HG02973 (cell line): ENCODE measurements around the gene NOTUM.

Source experiments
- ATAC-seq: cut with Tn5 transposase; IDR thresholded peaks from one replicate; pipeline ENCODE4 v1.9.1; 2021; ENCODE audit warnings: moderate library complexity; ENCODE audit not compliant: unreplicated experiment

Gene NOTUM

DNA sequence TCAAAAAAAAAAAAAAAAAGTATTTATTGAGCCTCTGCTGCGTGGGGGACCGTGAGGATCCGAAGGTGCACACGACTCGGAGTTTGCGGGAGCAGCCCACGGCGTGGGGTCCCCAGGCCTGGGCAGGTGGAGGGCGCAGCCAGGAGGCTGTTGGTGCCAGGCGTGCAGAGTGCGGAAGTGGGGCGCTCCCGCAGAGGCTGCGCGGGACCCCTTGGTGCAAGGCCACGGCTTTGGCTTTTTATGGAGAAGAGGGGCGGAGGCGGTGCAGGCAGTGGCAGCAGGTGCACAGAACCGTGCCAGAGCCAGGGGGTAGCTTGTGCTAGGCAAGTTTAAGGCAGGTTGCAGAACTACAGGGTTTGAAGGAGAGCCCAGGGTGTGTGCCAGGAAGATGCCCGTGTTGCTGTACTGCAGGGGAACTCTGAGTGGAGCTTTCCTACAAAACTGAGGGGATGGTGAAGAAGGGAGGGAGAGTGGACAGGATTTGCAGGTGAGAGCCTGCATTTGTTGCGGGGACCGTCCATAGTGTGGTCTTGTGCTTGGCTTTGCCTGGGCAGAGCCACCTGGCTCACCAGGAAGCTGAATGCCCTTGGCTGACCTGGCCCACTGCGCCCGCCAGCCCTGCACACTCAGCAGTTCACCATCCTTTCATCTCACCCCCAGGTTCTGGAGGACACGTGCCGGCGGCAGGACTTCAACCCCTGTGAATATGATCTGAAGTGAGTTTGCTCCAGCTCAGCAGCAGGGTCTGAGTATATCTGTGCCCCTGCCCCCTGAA, 17.7 kb upstream of the NOTUM start:
- no peak for ATAC-seq

- ATAC-seq: peak; percentile 80
These were observed 16.3 kb upstream of the NOTUM start, which contains the start of gene ASPSCR1 for GRCh38 chr17:81977211-81977808. TSS of gene ASPSCR1 (plus strand) at chr17:81977629. CDS start at chr17:81977647, 18 bp downstream.

GRCh38 chr17:81976332-81977210, 15.6 kb upstream of the NOTUM start:
- peak; percentile 3 for ATAC-seq

DNA sequence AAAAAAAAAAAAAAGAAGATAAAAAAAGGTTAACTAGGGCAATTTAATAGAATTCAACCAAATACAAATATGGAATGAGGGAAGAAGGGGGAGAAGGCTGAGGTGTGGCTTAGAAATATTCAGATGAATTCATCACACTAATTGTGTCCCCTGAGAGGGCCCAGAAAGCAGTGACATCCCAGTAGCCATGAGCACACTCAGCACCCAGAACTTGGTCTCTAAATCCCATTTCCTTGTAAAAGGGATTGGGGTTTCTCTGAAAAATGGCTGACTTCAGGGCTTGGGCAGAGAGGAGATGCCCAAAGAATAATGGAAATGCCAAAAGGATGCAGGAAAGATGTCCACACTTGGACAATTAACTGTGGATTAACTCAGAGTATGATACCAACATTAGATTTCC, 12.4 kb upstream of the NOTUM start:
- no peak for ATAC-seq

- no peak for ATAC-seq
These were observed 8.1 kb upstream of the NOTUM start for GRCh38 chr17:81968850-81969812.

- ATAC-seq: no peak
These were observed 7.4 kb upstream of the NOTUM start for GRCh38 chr17:81968396-81968745.

GRCh38 chr17:81967533-81968395, 6.8 kb upstream of the NOTUM start:
- ATAC-seq: no peak

DNA sequence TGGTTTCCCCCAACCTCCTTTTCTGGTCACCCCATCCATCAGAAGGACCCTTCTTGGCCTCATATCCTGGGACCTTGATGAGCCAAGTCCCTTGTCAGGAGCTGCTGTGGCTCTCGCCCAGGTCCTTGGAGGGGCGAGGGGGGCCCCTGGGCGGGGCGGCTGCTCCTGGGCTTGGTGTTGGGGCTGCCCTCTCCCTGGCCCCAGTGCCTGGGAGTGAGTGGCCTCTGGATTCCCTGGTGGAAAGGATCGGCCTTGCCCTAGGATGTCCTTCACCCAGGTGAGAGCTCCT, 6.2 kb upstream of the NOTUM start:
- no peak for ATAC-seq

DNA sequence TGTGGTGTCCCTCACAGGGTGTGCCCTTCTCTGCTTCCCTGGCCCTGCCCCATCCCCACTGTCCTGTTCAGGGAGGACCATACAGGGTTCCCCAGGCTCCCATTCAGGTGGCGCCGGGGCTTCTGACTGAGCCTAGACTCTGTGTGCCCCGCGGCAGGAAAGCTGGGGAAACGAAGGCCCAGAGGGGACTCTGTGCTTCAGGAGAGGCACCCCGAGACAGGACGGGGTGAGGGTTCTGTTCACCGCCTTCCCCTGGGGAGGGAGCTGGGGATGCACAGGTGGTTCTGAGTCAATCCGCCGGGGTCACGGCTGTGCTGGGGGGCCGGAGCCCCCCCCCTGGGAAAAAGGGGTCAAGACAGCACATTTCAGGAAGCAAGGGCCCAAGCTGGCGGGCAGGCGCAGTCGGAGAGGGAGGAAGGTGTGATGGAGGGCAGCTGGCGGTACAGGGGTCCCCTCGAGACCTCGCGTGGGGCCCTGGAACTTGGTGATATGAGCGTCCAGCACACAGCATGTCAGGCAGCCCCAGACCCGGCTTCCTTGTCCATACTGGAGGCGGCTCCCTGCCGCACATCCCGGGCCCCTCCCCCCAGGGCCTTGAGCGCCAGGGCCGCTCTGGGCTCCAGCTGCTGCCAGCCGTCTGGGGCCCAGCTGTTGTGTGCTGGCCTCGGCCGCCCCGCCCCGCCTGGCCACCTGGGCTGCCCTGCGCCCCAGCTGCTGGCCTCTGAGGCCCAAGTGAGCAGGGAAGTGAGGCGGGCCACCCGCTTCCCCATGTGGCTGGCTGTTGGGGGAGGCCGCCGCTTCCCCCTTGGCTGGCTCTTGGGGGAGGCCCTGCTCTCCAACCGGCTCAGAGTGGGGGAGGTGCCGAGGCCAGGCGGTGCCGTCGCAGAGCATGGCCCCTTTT, 5.6 kb upstream of the NOTUM start:
- no peak for ATAC-seq

- ATAC-seq: no peak
These were observed 3.3 kb upstream of the NOTUM start for GRCh38 chr17:81964081-81964849.

- ATAC-seq: no peak
These were observed 1.8 kb upstream of the NOTUM start for GRCh38 chr17:81962499-81963441.

GRCh38 chr17:81961521-81962498, 823 bp upstream of the NOTUM start:
- no peak for ATAC-seq

DNA sequence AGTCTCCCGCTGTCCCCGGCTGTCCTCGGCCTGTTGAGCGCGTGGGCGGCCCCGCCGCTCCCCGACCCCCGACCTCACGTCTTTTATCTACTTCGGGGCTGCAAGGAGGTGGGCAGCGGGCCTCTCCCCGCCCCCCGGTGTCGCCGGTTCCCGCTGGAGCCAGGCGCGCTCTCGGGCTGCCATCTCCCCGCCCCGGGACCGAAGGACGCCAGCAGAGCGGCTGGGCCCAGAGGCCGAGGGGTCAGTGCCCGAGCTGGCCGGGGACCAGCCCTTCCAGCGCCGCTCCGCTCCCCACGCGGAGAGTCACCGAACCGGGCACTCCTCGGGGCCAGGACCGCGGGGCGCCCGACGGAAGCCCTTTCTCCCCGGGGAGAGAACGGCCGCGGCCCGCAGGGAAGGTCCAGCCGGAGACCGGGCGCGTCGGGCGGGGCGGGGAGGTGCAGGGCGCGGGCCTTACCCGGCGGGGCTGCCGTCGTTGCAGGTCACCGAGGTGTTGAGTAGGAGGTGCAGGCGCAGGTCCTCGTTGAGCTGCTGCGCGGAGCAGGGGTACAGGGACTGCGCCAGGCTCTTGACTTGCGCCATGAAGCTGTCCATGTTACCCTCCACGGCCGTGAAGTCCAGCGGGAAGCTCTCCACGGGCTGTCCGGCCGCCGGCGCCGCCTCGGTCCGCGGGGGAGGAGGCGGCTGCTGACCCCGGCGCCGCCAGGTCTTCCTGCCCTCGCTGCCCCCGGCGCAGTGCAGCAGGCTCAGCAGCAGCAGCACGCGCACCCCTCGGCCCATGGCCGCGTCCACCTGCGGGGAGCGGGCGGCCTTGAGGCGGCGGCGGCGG, 643 bp downstream of the NOTUM start:
- ATAC-seq: no peak

GRCh38 chr17:81959362-81960129, 1.4 kb downstream of the NOTUM start:
- no peak for ATAC-seq
